H1 (cell line): Measurements from ENCODE around the gene DDX49. TPM values are rescaled to one million over a fixed set of nuclear protein-coding genes. Genes with fewer than 3 reads are reported as not detected.

Source experiments
- CTCF ChIA-PET: fragments of 300-600 bp; sonication (Branson Sonifier 250); formaldehyde crosslinking; loops from one replicate; lab custom pipeline; 2021; ENCODE audit not compliant: partially characterized antibody; lab: Charles Lee
- POLR2A ChIA-PET: fragments of 300-600 bp; sonication (Branson Sonifier 250); formaldehyde crosslinking; loops from one replicate; lab custom pipeline; 2021; ENCODE audit warnings: inconsistent platforms; ENCODE audit not compliant: partially characterized antibody; lab: Charles Lee
- DNase-seq, 2 experiments: peaks; one replicate each; pipeline versions ENCODE4 v3.0.0 to v3.0.0-alpha.2; 2010 to 2022; ENCODE audit warnings: low spot score in 2 of 2, low read depth in 1 of 2, mixed read lengths in 1 of 2
- FAIRE-seq: peaks from 2 replicates; lab custom pipeline; 2011; peaks lifted over from hg19 to GRCh38; lab: Jason Lieb, UNC
- H2AFZ ChIP-seq: 2 replicates; pipeline ENCODE4 v1.8.1; 2012; ENCODE audit warnings: low read length, inconsistent platforms
- H2AK5ac ChIP-seq: 2 replicates; pipeline ENCODE4 v1.6.1; 2013; ENCODE audit warnings: low read depth, low read length
- H2BK120ac ChIP-seq: replicated peaks from 2 replicates; pipeline ENCODE3; 2013; ENCODE audit warnings: low read depth, low read length, inconsistent platforms
- H2BK12ac ChIP-seq: 2 replicates; pipeline ENCODE4 v1.6.1; 2013; ENCODE audit warnings: low read depth, low read length
- H2BK15ac ChIP-seq: 2 replicates; pipeline ENCODE4 v1.6.1; 2013; ENCODE audit warnings: low read length
- H2BK20ac ChIP-seq: 2 replicates; pipeline ENCODE4 v1.6.1; 2013; ENCODE audit warnings: low read length
- H2BK5ac ChIP-seq: 2 replicates; pipeline ENCODE4 v1.6.1; 2013; ENCODE audit warnings: low read depth, low read length
- H3K14ac ChIP-seq: 2 replicates; pipeline ENCODE4 v1.6.1; 2013; ENCODE audit warnings: inconsistent platforms; ENCODE audit not compliant: insufficient read length
- H3K18ac ChIP-seq: 2 replicates; pipeline ENCODE4 v1.6.1; 2013; ENCODE audit warnings: low read length; ENCODE audit errors: extremely low read depth
- H3K23ac ChIP-seq: 2 replicates; pipeline ENCODE4 v1.6.1; 2013; ENCODE audit warnings: inconsistent platforms; ENCODE audit not compliant: insufficient read length
- H3K23me2 ChIP-seq: 2 replicates; pipeline ENCODE4 v1.6.1; 2013; ENCODE audit warnings: low read depth, low read length
- H3K27ac ChIP-seq: 2 replicates; pipeline ENCODE4 v1.6.1; 2011; ENCODE audit warnings: low read depth, low read length, inconsistent platforms
- H3K27me3 ChIP-seq, 4 experiments: replicated peaks in 1 of 4; 1 replicate in 1 of 4; 2 replicates in 3 of 4; pipeline versions ENCODE4 v1.6.1 to v1.8.1; 2011 to 2013; ENCODE audit warnings: low read length in 3 of 4, mild to moderate bottlenecking in 3 of 4, inconsistent platforms in 2 of 4, mixed read lengths in 2 of 4, moderate library complexity in 1 of 4; ENCODE audit not compliant: control insufficient read depth in 3 of 4, insufficient read depth in 3 of 4; ENCODE audit errors: extremely low read depth in 1 of 4
- H3K36me3 ChIP-seq, 4 experiments: 2 replicates each; pipeline versions ENCODE4 v1.6.1 to v1.8.1; 2011 to 2013; ENCODE audit warnings: mild to moderate bottlenecking in 4 of 4, low read length in 3 of 4, moderate library complexity in 2 of 4, control low read depth in 1 of 4, inconsistent platforms in 1 of 4; ENCODE audit not compliant: insufficient read depth in 4 of 4, control insufficient read depth in 2 of 4
- H3K4ac ChIP-seq: replicated peaks from 2 replicates; pipeline ENCODE3; 2013; ENCODE audit warnings: low read length, low read depth, mixed read lengths, inconsistent platforms; ENCODE audit not compliant: insufficient read length
- H3K4me1 ChIP-seq, 4 experiments: replicated peaks in 1 of 4; 1 replicate in 1 of 4; 2 replicates in 3 of 4; pipeline versions ENCODE4 v1.6.1 to v1.8.1; 2011 to 2013; ENCODE audit warnings: low read length in 3 of 4, inconsistent platforms in 2 of 4, mixed read lengths in 1 of 4; ENCODE audit not compliant: insufficient read depth in 4 of 4, control insufficient read depth in 3 of 4
- H3K4me2 ChIP-seq, 2 experiments: 2 replicates each; pipeline versions ENCODE4 v1.6.1 to v1.8.1; 2011 to 2013; ENCODE audit warnings: low read depth in 2 of 2, low read length in 2 of 2, control low read depth in 1 of 2, inconsistent platforms in 1 of 2, mild to moderate bottlenecking in 1 of 2; ENCODE audit not compliant: insufficient read depth in 1 of 2
- H3K4me3 ChIP-seq, 4 experiments: fragments of 200-600, 300-600 bp in 1 of 4; sonication (generic), shearing (Covaris generic), sonication (Bioruptor Twin) in 1 of 4; 2 replicates each; pipeline versions ENCODE4 v1.5.1 to v1.8.1; 2011 to 2016; ENCODE audit warnings: low read length in 4 of 4, low read depth in 3 of 4, control low read depth in 2 of 4, inconsistent platforms in 2 of 4, mild to moderate bottlenecking in 2 of 4, mixed read lengths in 1 of 4, moderate library complexity in 1 of 4; ENCODE audit not compliant: insufficient read depth in 2 of 4; ENCODE audit errors: extremely low read depth in 1 of 4
- H3K56ac ChIP-seq: replicated peaks from 2 replicates; pipeline ENCODE3; 2013; ENCODE audit warnings: low read depth, mild to moderate bottlenecking, mixed read lengths, low read length, inconsistent platforms; ENCODE audit not compliant: insufficient read length
- H3K79me1 ChIP-seq: 2 replicates; pipeline ENCODE4 v1.6.1; 2013; ENCODE audit warnings: low read depth, low read length, control low read depth
- H3K79me2 ChIP-seq, 2 experiments: 2 replicates each; pipeline versions ENCODE4 v1.6.1 to v1.8.1; 2012 to 2013; ENCODE audit warnings: low read length in 2 of 2, mild to moderate bottlenecking in 2 of 2, inconsistent platforms in 1 of 2; ENCODE audit not compliant: insufficient read depth in 2 of 2, control insufficient read depth in 1 of 2
- H3K9ac ChIP-seq, 4 experiments: replicated peaks in 1 of 4; 1 replicate in 1 of 4; 2 replicates in 3 of 4; pipeline versions ENCODE4 v1.6.1 to v1.8.1; 2011 to 2013; ENCODE audit warnings: low read depth in 3 of 4, low read length in 3 of 4, control low read depth in 2 of 4, mild to moderate bottlenecking in 2 of 4, moderate library complexity in 2 of 4, inconsistent platforms in 1 of 4; ENCODE audit errors: extremely low read depth in 1 of 4
- H3K9me3 ChIP-seq, 2 experiments: 2 replicates each; pipeline versions ENCODE4 v1.6.1 to v1.8.1; 2012 to 2013; ENCODE audit warnings: mild to moderate bottlenecking in 2 of 2, moderate library complexity in 2 of 2, control low read depth in 1 of 2, inconsistent platforms in 1 of 2, low read depth in 1 of 2, low read length in 1 of 2, mixed read lengths in 1 of 2; ENCODE audit not compliant: insufficient read depth in 2 of 2
- H4K20me1 ChIP-seq, 2 experiments: replicated peaks in 1 of 2; 2 replicates each; pipeline versions ENCODE3 to v1.8.1; 2011 to 2013; ENCODE audit warnings: inconsistent platforms in 2 of 2, low read length in 2 of 2, mild to moderate bottlenecking in 1 of 2; ENCODE audit not compliant: insufficient read depth in 2 of 2, control insufficient read depth in 1 of 2
- H4K5ac ChIP-seq: 2 replicates; pipeline ENCODE4 v1.6.1; 2013; ENCODE audit warnings: low read length, low read depth, mixed read lengths, inconsistent platforms; ENCODE audit not compliant: insufficient read length
- H4K8ac ChIP-seq: 2 replicates; pipeline ENCODE4 v1.8.0; 2013; ENCODE audit warnings: mild to moderate bottlenecking, moderate library complexity, low read length, inconsistent platforms; ENCODE audit not compliant: insufficient read depth; ENCODE audit errors: extremely low read depth
- H4K91ac ChIP-seq: replicated peaks from 2 replicates; pipeline ENCODE3; 2013; ENCODE audit warnings: low read length, mixed read lengths, inconsistent platforms; ENCODE audit not compliant: insufficient read length
- GABPA ChIP-seq: IDR thresholded peaks from 2 replicates; pipeline ENCODE4 v1.6.1; 2011; ENCODE audit warnings: mild to moderate bottlenecking, low read length, moderate library complexity, borderline replicate concordance; ENCODE audit not compliant: insufficient read depth
- WGBS, 2 experiments: shearing (Covaris generic) in 1 of 2; methylation state at CpG; one replicate each; pipeline versions ENCODE4 v1.1.6 to v1.1.7; 2013 to 2015; ENCODE audit warnings: low lambda C conversion rate in 2 of 2, mixed read lengths in 2 of 2, inconsistent platforms in 1 of 2, low coverage in 1 of 2, missing lambda C conversion rate in 1 of 2; ENCODE audit not compliant: insufficient replicate concordance in 2 of 2, insufficient coverage in 1 of 2, insufficient read length in 1 of 2; ENCODE audit errors: extremely low coverage in 1 of 2, missing lambda C conversion rate in 1 of 2; 5-methylcytosine and 5-hydroxymethylcytosine counted together
- polyA plus RNA-seq, 7 experiments: library from polyadenylated mRNA; depleted of rRNA in 3 of 7; stranded (reverse) in 5 of 7; unstranded in 2 of 7; fragments of >200 nt in 5 of 7; fragments of 200-250 nt in 2 of 7; gene quantifications; 1 replicate in 5 of 7; 2 replicates in 1 of 7; 4 replicates in 1 of 7; pipeline versions ENCODE4 v1.2.1 to v1.2.3, GENCODE V29; 2011 to 2013; ENCODE audit warnings: missing spikeins in 2 of 7, mixed read lengths in 2 of 7
- total RNA-seq: library from RNA; stranded (reverse); fragmentation: NEBNext Ultra II Directional; extraction: Animal tissue kit (Norgen Biotek cat#: 25700); gene quantifications from 2 replicates; pipeline ENCODE4 v1.2.1, GENCODE V29; 2021

The DDX49 gene
- total and polyA plus RNA-seq, 2 of the 8 experiments (the other 6 are each of a cell fraction or from before 2014, with no cell fraction given) = 41.3 to 46.5 TPM

DNA sequence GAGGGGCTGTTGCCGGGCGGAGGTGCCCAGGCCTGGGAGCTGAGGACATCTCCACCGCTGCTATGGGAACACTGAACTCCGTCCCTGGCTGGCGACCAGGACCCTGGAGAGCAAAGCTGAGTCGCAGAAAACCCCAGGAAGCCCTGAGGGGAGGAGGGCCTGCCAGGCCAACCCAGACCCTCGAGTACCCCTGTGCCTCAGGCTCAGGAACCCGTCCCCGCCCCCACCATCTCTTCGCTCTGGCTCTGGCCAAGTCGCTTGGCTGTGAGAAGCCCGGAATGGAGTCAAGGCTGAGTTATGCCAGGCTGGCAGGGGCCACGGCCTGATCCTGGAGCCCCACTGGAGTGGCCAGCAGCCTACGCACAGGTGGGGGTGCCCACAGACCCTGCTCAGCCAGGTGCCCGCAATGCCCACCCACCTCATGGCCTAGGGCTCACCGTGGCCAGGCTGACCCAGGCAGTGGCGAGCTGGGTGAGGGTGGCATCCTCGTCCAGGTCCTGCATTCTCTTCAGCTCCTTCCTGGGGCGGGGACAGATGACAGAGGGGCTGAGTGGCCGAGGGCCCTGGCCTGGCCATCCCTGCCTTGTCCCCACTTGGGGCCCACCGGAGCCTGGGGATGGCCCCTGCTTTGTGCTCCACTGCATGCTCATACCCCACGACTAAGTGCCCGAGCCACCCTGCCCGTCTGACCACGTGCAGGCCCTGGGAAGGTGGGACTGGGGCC is 15.0 kb upstream of the DDX49 start:
- Histone ChIP-seq H3K4me3 (no peak overlapping the region), H3K4ac (no peak overlapping the region), H3K27me3 (no peaks in the 10 kb centered on the region), H2AK5ac (no peak overlapping the region), H4K8ac (no peak overlapping the region)
- TF ChIP-seq GABPA = no peak
- TF ChIP-seq, all 59 proteins: peak for 0
- Histone ChIP-seq H3K79me1 (no peaks in the 10 kb centered on the region), H2BK12ac (no peak overlapping the region), H3K56ac (no peak overlapping the region), H2BK15ac (no peak overlapping the region), H2AFZ (no peak overlapping the region), H3K79me2 (no peaks in the 10 kb centered on the region), H3K23me2 (no peaks in the 10 kb centered on the region), H3K14ac (no peak overlapping the region), H2BK5ac (no peak overlapping the region), H3K27ac (no peak overlapping the region), H3K36me3 (peaks cover 0 to 25% (median 5%) of the 10 kb centered on the region in 4 experiments; a peak in 4 of 8 replicates), H3K4me2 (no peak overlapping the region), H3K23ac (no peak overlapping the region), H2BK20ac (no peak overlapping the region), H3K9ac (no peak overlapping the region), H4K91ac (no peak overlapping the region), H4K5ac (no peak overlapping the region), H3K18ac (no peak overlapping the region), H2BK120ac (no peak overlapping the region), H3K9me3 (no peaks in the 10 kb centered on the region), H4K20me1 (peaks cover under 1 to 12% of the 10 kb centered on the region in 2 experiments), H3K4me1 (no peaks in the 10 kb centered on the region; a peak in 1 of 7 replicates)
- WGBS, 2 experiments = 88% methylated on average over 24 of the region's 25 CpGs; no CpG with 5 or more reads in 1 of the 2 experiments
- FAIRE-seq = no peak
- no peak for DNase-seq
- ChIA-PET POLR2A (interaction anchor here (0.6 to 4.5 kb wide), 6 partner anchors 9 to 102 kb away, joined by 3 to 21 read pairs (median 5); partner anchors contain the start of genes COPE and DDX49), CTCF (interaction anchor here (1.9 to 7.8 kb wide), 3 partner anchors 11 to 15 kb away, joined by 5 to 34 read pairs (median 13); partner anchors contain the start of genes COPE and DDX49)
